GM19468 (cell line): ENCODE measurements around the gene NUDT8.
"Not testable (repeated sequence)": the region's sequence is repeated elsewhere in the genome, so short reads cannot be mapped to it uniquely, and the experiment has no call there.

ENCODE experiments used
- ATAC-seq: cut with Tn5 transposase; IDR thresholded peaks from one replicate; pipeline ENCODE4 v1.9.1; 2021; ENCODE audit warnings: mild to moderate bottlenecking, moderate library complexity, moderate number of reproducible peaks; ENCODE audit not compliant: unreplicated experiment; ENCODE audit errors: extremely low read depth

NUDT8 gene

GRCh38 chr11:67644042-67644441, 14.3 kb upstream of the NUDT8 start:
- no peak for ATAC-seq

- no peak for ATAC-seq
Observed at GRCh38 chr11:67642173-67643120, 12.7 kb upstream of the NUDT8 start.

- ATAC-seq, result no peak
Observed at GRCh38 chr11:67641338-67642172, 11.8 kb upstream of the NUDT8 start.

GRCh38 chr11:67640758-67641337, 11.1 kb upstream of the NUDT8 start:
- ATAC-seq, result no peak

GRCh38 chr11:67640021-67640757, 10.5 kb upstream of the NUDT8 start:
- no peak for ATAC-seq

GRCh38 chr11:67639438-67639859, 9.7 kb upstream of the NUDT8 start, which contains the start of gene TBX10:
TBX10 (minus strand) TSS chr11:67639763; CDS start chr11:67639472, 291 bp downstream.
- no peak for ATAC-seq

GRCh38 chr11:67638535-67639437, 9.0 kb upstream of the NUDT8 start:
- no peak for ATAC-seq

GRCh38 chr11:67637441-67637840, 7.7 kb upstream of the NUDT8 start:
- ATAC-seq, result not testable (repeated sequence)

- no peak for ATAC-seq
Observed at GRCh38 chr11:67636962-67637361, 7.2 kb upstream of the NUDT8 start.

- ATAC-seq, result no peak
Observed at GRCh38 chr11:67635231-67635521, 5.4 kb upstream of the NUDT8 start.

GRCh38 chr11:67634366-67635230, 4.9 kb upstream of the NUDT8 start:
- no peak for ATAC-seq

GRCh38 chr11:67633758-67634365, 4.1 kb upstream of the NUDT8 start:
- no peak for ATAC-seq

GRCh38 chr11:67632982-67633755, 3.4 kb upstream of the NUDT8 start:
- no peak for ATAC-seq

GRCh38 chr11:67632175-67632981, 2.6 kb upstream of the NUDT8 start:
- ATAC-seq, result no peak

GRCh38 chr11:67631853-67632174, 2.1 kb upstream of the NUDT8 start:
- no peak for ATAC-seq

- ATAC-seq, result no peak
Observed at GRCh38 chr11:67631411-67631810, 1.7 kb upstream of the NUDT8 start.
